ENCODE data around the gene B4GALNT2. TPM values are rescaled to one million over a fixed set of nuclear protein-coding genes. Genes with fewer than 3 reads are reported as not detected.

The B4GALNT2 gene
- total and polyA plus RNA-seq, 2 of the 13 experiments (the other 11 are each of a cell fraction or from before 2014, with no cell fraction given) = not detected

DNA sequence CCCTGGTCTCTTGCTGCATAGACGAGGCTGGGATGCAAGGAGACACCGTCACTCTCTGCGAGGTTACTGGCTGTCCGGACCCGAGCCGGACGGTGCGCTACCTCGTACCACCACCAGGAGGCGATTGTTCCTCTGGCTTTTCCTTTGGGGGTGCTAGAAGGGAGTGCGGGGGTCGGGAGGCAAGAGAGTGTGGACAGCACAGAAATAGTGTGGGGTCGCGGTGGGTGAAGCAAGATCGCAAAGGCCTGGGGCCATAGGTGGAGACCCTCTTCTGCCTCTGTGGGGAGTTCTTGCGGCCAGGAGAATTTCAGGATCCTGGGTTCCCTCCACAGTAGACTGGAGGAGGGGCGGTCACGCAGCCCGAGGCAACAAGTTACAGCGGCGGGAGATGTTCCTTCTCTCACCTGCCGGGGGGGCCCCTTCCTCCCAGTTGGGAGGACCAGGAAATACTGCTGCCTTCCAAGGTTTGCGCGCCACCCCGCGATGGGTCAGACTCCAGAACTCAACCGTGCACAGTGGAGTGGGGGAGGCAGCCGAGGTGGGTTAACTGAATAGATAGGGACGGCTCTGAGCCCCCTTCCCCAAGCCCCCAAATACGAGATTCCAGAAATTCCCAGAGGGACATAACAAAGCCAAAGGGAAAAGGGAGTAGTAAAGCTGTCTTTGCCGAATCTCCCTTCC is 91.1 kb downstream of the B4GALNT2 start (continued):
- TF ChIP-seq, protein P1, sequence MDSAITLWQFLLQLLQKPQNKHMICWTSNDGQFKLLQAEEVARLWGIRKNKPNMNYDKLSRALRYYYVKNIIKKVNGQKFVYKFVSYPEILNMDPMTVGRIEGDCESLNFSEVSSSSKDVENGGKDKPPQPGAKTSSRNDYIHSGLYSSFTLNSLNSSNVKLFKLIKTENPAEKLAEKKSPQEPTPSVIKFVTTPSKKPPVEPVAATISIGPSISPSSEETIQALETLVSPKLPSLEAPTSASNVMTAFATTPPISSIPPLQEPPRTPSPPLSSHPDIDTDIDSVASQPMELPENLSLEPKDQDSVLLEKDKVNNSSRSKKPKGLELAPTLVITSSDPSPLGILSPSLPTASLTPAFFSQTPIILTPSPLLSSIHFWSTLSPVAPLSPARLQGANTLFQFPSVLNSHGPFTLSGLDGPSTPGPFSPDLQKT (CRISPR knock-in tag; IDR thresholded peaks at IDR 0.05; ENCODE audit: borderline replicate concordance) = no peak
- TF ChIP-seq ZNF562 (CRISPR knock-in tag; IDR thresholded peaks at IDR 0.05; ENCODE audit: borderline replicate concordance) (no peak), ZNF136 (CRISPR knock-in tag; IDR thresholded peaks at IDR 0.05; ENCODE audit: low read depth) (no peak), FOSL2 (CRISPR knock-in tag; IDR thresholded peaks at IDR 0.05) (no peak), AKAP8 (CRISPR knock-in tag; IDR thresholded peaks at IDR 0.05) (no peak), KDM3A (CRISPR knock-in tag; IDR thresholded peaks at IDR 0.05; ENCODE audit: low read depth) (no peak), ZNF83 (CRISPR knock-in tag; IDR thresholded peaks at IDR 0.05; ENCODE audit: borderline replicate concordance) (no peak), ZNF709 (CRISPR knock-in tag; IDR thresholded peaks at IDR 0.05) (no peak), ZNF644 (CRISPR knock-in tag; IDR thresholded peaks at IDR 0.05; ENCODE audit: low read depth) (no peak), ZNF547 (CRISPR knock-in tag; IDR thresholded peaks at IDR 0.05) (peak; percentile 33; the same call in 1 of the 2 replicates), ZNF891 (CRISPR knock-in tag; IDR thresholded peaks at IDR 0.05) (0 out of 2 replicates have a peak, but pooled peaks have one; percentile 14), ZKSCAN5 (CRISPR knock-in tag; IDR thresholded peaks at IDR 0.05) (no peak), ZNF614 (CRISPR knock-in tag; IDR thresholded peaks at IDR 0.05; ENCODE audit: borderline replicate concordance) (no peak), ZNF546 (CRISPR knock-in tag; conservative IDR thresholded peaks at IDR 0.05) (0 out of 2 replicates have a peak, but pooled peaks have one; percentile 39), XRCC5 (optimal IDR thresholded peaks at IDR 0.05; ENCODE audit: low read length) (peak; percentile 53), ATF7 (IDR thresholded peaks at IDR 0.05) (no peak), ATF7 (CRISPR knock-in tag; IDR thresholded peaks at IDR 0.05) (0 out of 2 replicates have a peak, but pooled peaks have one; percentile 46)
- TF ChIP-seq, protein P2, sequence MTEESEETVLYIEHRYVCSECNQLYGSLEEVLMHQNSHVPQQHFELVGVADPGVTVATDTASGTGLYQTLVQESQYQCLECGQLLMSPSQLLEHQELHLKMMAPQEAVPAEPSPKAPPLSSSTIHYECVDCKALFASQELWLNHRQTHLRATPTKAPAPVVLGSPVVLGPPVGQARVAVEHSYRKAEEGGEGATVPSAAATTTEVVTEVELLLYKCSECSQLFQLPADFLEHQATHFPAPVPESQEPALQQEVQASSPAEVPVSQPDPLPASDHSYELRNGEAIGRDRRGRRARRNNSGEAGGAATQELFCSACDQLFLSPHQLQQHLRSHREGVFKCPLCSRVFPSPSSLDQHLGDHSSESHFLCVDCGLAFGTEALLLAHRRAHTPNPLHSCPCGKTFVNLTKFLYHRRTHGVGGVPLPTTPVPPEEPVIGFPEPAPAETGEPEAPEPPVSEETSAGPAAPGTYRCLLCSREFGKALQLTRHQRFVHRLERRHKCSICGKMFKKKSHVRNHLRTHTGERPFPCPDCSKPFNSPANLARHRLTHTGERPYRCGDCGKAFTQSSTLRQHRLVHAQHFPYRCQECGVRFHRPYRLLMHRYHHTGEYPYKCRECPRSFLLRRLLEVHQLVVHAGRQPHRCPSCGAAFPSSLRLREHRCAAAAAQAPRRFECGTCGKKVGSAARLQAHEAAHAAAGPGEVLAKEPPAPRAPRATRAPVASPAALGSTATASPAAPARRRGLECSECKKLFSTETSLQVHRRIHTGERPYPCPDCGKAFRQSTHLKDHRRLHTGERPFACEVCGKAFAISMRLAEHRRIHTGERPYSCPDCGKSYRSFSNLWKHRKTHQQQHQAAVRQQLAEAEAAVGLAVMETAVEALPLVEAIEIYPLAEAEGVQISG (CRISPR knock-in tag; IDR thresholded peaks at IDR 0.05) = peak; percentile 25; the same call in 1 of the 2 replicates
- TF ChIP-seq, protein P3, sequence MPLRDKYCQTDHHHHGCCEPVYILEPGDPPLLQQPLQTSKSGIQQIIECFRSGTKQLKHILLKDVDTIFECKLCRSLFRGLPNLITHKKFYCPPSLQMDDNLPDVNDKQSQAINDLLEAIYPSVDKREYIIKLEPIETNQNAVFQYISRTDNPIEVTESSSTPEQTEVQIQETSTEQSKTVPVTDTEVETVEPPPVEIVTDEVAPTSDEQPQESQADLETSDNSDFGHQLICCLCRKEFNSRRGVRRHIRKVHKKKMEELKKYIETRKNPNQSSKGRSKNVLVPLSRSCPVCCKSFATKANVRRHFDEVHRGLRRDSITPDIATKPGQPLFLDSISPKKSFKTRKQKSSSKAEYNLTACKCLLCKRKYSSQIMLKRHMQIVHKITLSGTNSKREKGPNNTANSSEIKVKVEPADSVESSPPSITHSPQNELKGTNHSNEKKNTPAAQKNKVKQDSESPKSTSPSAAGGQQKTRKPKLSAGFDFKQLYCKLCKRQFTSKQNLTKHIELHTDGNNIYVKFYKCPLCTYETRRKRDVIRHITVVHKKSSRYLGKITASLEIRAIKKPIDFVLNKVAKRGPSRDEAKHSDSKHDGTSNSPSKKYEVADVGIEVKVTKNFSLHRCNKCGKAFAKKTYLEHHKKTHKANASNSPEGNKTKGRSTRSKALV (CRISPR knock-in tag; IDR thresholded peaks at IDR 0.05) = no peak
- TF ChIP-seq, protein P4, sequence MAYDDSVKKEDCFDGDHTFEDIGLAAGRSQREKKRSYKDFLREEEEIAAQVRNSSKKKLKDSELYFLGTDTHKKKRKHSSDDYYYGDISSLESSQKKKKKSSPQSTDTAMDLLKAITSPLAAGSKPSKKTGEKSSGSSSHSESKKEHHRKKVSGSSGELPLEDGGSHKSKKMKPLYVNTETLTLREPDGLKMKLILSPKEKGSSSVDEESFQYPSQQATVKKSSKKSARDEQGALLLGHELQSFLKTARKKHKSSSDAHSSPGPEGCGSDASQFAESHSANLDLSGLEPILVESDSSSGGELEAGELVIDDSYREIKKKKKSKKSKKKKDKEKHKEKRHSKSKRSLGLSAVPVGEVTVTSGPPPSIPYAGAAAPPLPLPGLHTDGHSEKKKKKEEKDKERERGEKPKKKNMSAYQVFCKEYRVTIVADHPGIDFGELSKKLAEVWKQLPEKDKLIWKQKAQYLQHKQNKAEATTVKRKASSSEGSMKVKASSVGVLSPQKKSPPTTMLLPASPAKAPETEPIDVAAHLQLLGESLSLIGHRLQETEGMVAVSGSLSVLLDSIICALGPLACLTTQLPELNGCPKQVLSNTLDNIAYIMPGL (CRISPR knock-in tag; IDR thresholded peaks at IDR 0.05; ENCODE audit: borderline replicate concordance in 1 of 2, low read depth in 1 of 2) = 0 out of 4 replicates have a peak, but pooled peaks of 1 of the 2 experiments have one; percentile 17
- TF ChIP-seq, protein P5, sequence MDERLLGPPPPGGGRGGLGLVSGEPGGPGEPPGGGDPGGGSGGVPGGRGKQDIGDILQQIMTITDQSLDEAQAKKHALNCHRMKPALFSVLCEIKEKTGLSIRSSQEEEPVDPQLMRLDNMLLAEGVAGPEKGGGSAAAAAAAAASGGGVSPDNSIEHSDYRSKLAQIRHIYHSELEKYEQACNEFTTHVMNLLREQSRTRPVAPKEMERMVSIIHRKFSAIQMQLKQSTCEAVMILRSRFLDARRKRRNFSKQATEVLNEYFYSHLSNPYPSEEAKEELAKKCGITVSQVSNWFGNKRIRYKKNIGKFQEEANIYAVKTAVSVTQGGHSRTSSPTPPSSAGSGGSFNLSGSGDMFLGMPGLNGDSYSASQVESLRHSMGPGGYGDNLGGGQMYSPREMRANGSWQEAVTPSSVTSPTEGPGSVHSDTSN (CRISPR knock-in tag; IDR thresholded peaks at IDR 0.05) = no peak
